ENCODE data around the gene KLHDC3. TPM values are rescaled to one million over a fixed set of nuclear protein-coding genes. Genes with fewer than 3 reads are reported as not detected.

KLHDC3 gene
- total and polyA plus RNA-seq, 11 donors, result 79.4 to 180 (median 102) TPM

GRCh38 chr6:42987533-42988451 is 26.3 kb upstream of the KLHDC3 start:
- peak in 1 of 5 donors; percentile 16 for DNase-seq
- Histone ChIP-seq H3K36me3 (peaks cover 0 to 38% (median 29%) of the 10 kb centered on the region in 9 donors), H3K4me3 (no peak overlapping the region), H3K4me1 (peaks cover 3 to 51% (median 38%) of the 10 kb centered on the region in 12 donors), H3K9me3 (no peaks in the 10 kb centered on the region), H3K27ac (no peak overlapping the region), H3K27me3 (no peaks in the 10 kb centered on the region)
- intact Hi-C loops (cut with DNase I), result loop anchor here in 1 of 10 donors (10.0 kb wide), 1 partner anchor 83 kb away; no protein-coding TSS in a partner anchor
- 64 to 83% (median 70%) methylated on average over 5 of the region's 5 CpGs for WGBS, 4 donors
- TF ChIP-seq CTCF (IDR thresholded peaks at IDR 0.05) (no peak), POLR2A (IDR thresholded peaks at IDR 0.05) (no peak)
- no peak for ATAC-seq

- ATAC-seq (no peak), DNase-seq (peak in 1 of 5 donors; percentile 17)
- intact Hi-C loops (cut with DNase I), result loop anchor here in 1 of 10 donors (10.0 kb wide), 1 partner anchor 84 kb away; no protein-coding TSS in a partner anchor
- TF ChIP-seq POLR2A (IDR thresholded peaks at IDR 0.05) (no peak), CTCF (IDR thresholded peaks at IDR 0.05) (no peak)
- Histone ChIP-seq H3K27ac (no peak overlapping the region), H3K36me3 (peaks cover 0 to 42% (median 29%) of the 10 kb centered on the region in 9 donors), H3K9me3 (no peaks in the 10 kb centered on the region), H3K27me3 (no peaks in the 10 kb centered on the region), H3K4me3 (no peak overlapping the region), H3K4me1 (peaks cover 3 to 47% (median 37%) of the 10 kb centered on the region in 12 donors)
- WGBS, 4 donors, result 7 to 19% (median 12%) methylated on average over 1 of the region's 1 CpG
These were observed 25.5 kb upstream of the KLHDC3 start for GRCh38 chr6:42988486-42989020.

GRCh38 chr6:42989923-42990322 is 24.1 kb upstream of the KLHDC3 start:
- WGBS, 4 donors, result 91 to 94% (median 92%) methylated on average over 5 of the region's 5 CpGs
- TF ChIP-seq CTCF (IDR thresholded peaks at IDR 0.05) (no peak), POLR2A (IDR thresholded peaks at IDR 0.05) (no peak)
- peak in 1 of 5 donors; percentile 10 for DNase-seq
- H3K27ac ChIP-seq, result no peak overlapping the region
- H3K36me3 ChIP-seq, result peaks cover 0 to 49% (median 32%) of the 10 kb centered on the region in 9 donors
- no peaks in the 10 kb centered on the region for H3K9me3 ChIP-seq
- H3K27me3 ChIP-seq, result no peaks in the 10 kb centered on the region
- no peak for ATAC-seq
- H3K4me1 ChIP-seq, result peaks cover 3 to 42% (median 33%) of the 10 kb centered on the region in 12 donors
- intact Hi-C loops (cut with DNase I), result loop anchor here in 1 of 10 donors (10.0 kb wide), 1 partner anchor 85 kb away; no protein-coding TSS in a partner anchor
- H3K4me3 ChIP-seq, result no peak overlapping the region

GRCh38 chr6:42993445-42993844 is 20.6 kb upstream of the KLHDC3 start:
- TF ChIP-seq POLR2A (IDR thresholded peaks at IDR 0.05) (no peak), CTCF (IDR thresholded peaks at IDR 0.05) (no peak)
- intact Hi-C loops (cut with DNase I), result no loop called here
- ATAC-seq (no peak), DNase-seq (no peak)
- WGBS, 4 donors, result 91 to 98% (median 96%) methylated on average over 2 of the region's 2 CpGs
- Histone ChIP-seq H3K9me3 (no peaks in the 10 kb centered on the region), H3K27me3 (no peaks in the 10 kb centered on the region), H3K4me1 (peaks cover 0 to 6% (median 4%) of the 10 kb centered on the region in 12 donors), H3K4me3 (no peak overlapping the region), H3K27ac (no peak overlapping the region), H3K36me3 (peaks cover 0 to 51% (median 29%) of the 10 kb centered on the region in 9 donors)

All from heart left ventricle (tissue), 16 donors.